K562 (cell line): ENCODE results near the gene SET. TPM values are rescaled to one million over a fixed set of nuclear protein-coding genes. Genes with fewer than 3 reads are reported as not detected.

Experiments used
- BDP1 ChIP-seq: IDR thresholded peaks from 3 replicates; pipeline ENCODE4 v1.6.1; 2011; ENCODE audit not compliant: insufficient read length, insufficient read depth
- CHAMP1 ChIP-seq: fragments of 450-650 bp; IDR thresholded peaks from 2 replicates; pipeline ENCODE4 v1.6.1; 2016; ENCODE audit warnings: mild to moderate bottlenecking
- CTBP1 ChIP-seq: fragments of 450-650 bp; IDR thresholded peaks from 2 replicates; pipeline ENCODE4 v1.6.1; 2016; ENCODE audit warnings: borderline replicate concordance
- CTCF ChIP-seq, 3 experiments: IDR thresholded peaks in 2 of 3; conservative IDR thresholded peaks in 1 of 3; 2 replicates each; pipeline ENCODE4 v1.5.1; 2011 to 2012; ENCODE audit warnings: low read length in 3 of 3, mild to moderate bottlenecking in 3 of 3, control low read depth in 2 of 3, improper control_type of control experiment in 1 of 3, inconsistent platforms in 1 of 3, low read depth in 1 of 3, mixed read lengths in 1 of 3, moderate library complexity in 1 of 3; ENCODE audit not compliant: insufficient read depth in 2 of 3
- DIDO1 ChIP-seq: fragments of 450-650 bp; IDR thresholded peaks from 2 replicates; pipeline ENCODE4 v1.6.1; 2016; ENCODE audit warnings: low read depth, missing biosample characterization, missing genetic modification characterization
- HIVEP1 ChIP-seq: fragments of 250-450 bp; sonication (Bioruptor Pico); IDR thresholded peaks from 2 replicates; pipeline ENCODE4 v1.4.0; 2020; ENCODE audit warnings: mild to moderate bottlenecking
- PTBP1 ChIP-seq: fragments of 200-400 bp; formaldehyde crosslinking; IDR thresholded peaks from 2 replicates; pipeline ENCODE4 v1.6.1; 2017; ENCODE audit warnings: low read depth, low read length
- RREB1 ChIP-seq: fragments of 250-450 bp; sonication (Bioruptor Pico); IDR thresholded peaks from 2 replicates; pipeline ENCODE4 v1.4.0; 2020
- SAP30 ChIP-seq: fragments of 200-600 bp; sonication (generic); IDR thresholded peaks from 2 replicates; pipeline ENCODE4 v1.6.1; 2012; ENCODE audit warnings: borderline replicate concordance, low read depth, mild to moderate bottlenecking, moderate library complexity, low read length, control low read depth, inconsistent platforms; ENCODE audit not compliant: insufficient read depth, poor library complexity, severe bottlenecking
- SNRNP70 ChIP-seq: fragments of 200-400 bp; formaldehyde crosslinking; optimal IDR thresholded peaks from 2 replicates; pipeline ENCODE3; 2017; ENCODE audit warnings: low read depth, low read length
- TEAD4 ChIP-seq, 2 experiments: sonication (generic) in 1 of 2; formaldehyde crosslinking in 1 of 2; IDR thresholded peaks; 2 replicates each; pipeline versions ENCODE4 v1.6.1 to v1.8.0; 2012 to 2022; ENCODE audit warnings: borderline replicate concordance in 1 of 2, inconsistent platforms in 1 of 2, low read length in 1 of 2, mild to moderate bottlenecking in 1 of 2, missing genetic modification reagents in 1 of 2
- ZNF224 ChIP-seq: sonication (generic); formaldehyde crosslinking; IDR thresholded peaks from 2 replicates; pipeline ENCODE4 v1.8.0; 2022; ENCODE audit warnings: mild to moderate bottlenecking, missing genetic modification reagents
- ZNF668 ChIP-seq: fragments of 250-450 bp; sonication (Bioruptor Pico); IDR thresholded peaks from 2 replicates; pipeline ENCODE4 v1.8.0; 2022; ENCODE audit warnings: mild to moderate bottlenecking, inconsistent platforms
- polyA plus RNA-seq, 8 experiments: library from polyadenylated mRNA; depleted of rRNA in 4 of 8; stranded (reverse) in 5 of 8; unstranded in 3 of 8; fragments of >200 nt; fragmentation: Nextera tagmentation in 2 of 8; fragmentation: Illumina TruSeq in 1 of 8; extraction: Ambion mirVana in 2 of 8; extraction: Trizol in 1 of 8; gene quantifications; 2 replicates each; pipeline versions ENCODE4 v1.2.1 to v1.2.3, GENCODE V29; 2011 to 2014; ENCODE audit warnings: inconsistent platforms in 1 of 8, missing spikeins in 1 of 8
- total RNA-seq, 7 experiments: library from RNA; depleted of rRNA in 6 of 7; stranded (reverse); fragments of >200 nt in 6 of 7; fragmentation: Illumina TruSeq in 2 of 7; extraction: Trizol in 2 of 7; gene quantifications; 2 replicates each; pipeline versions ENCODE4 v1.2.1 to v1.2.3, GENCODE V29; 2011 to 2021; ENCODE audit warnings: low replicate concordance in 1 of 7

Gene SET
- total and polyA plus RNA-seq, 9 of the 15 experiments (the other 6 are each of a cell fraction or from before 2014, with no cell fraction given): 404 to 1,447 (median 907) TPM

GRCh38 chr9:128702445-128702948, 13.5 kb downstream of the SET start, which contains the start of gene PKN3 (continued):
- TF ChIP-seq CHAMP1: no peak
- TF ChIP-seq CTBP1: peak; percentile 96
- peak; percentile 73 to 96 (median 89) for TF ChIP-seq CTCF (IDR thresholded peaks at IDR 0.05 in 2 of 3, conservative IDR thresholded peaks at IDR 0.05 in 1 of 3; ENCODE audit: insufficient read depth in 2 of 3, low read depth in 1 of 3, low read length in 3 of 3)
- TF ChIP-seq DIDO1 (tag): no peak
- no peak for TF ChIP-seq SNRNP70
- TF ChIP-seq BDP1: no peak
- no peak for TF ChIP-seq TEAD4 (IDR thresholded peaks at IDR 0.05; ENCODE audit: low read length)
- no peak for TF ChIP-seq TEAD4 (CRISPR knock-in tag; IDR thresholded peaks at IDR 0.05; ENCODE audit: borderline replicate concordance)
- no peak for TF ChIP-seq ZNF224 (CRISPR knock-in tag)
- TF ChIP-seq RREB1: no peak
- TF ChIP-seq HIVEP1 (CRISPR knock-in tag): no peak
- no peak for TF ChIP-seq PTBP1
- no peak for TF ChIP-seq ZNF668 (CRISPR knock-in tag)
- peak; percentile 45 for TF ChIP-seq SAP30
